Regular cardiac myocyte (primary cell): ENCODE results near the gene DEFB126. TPM values are rescaled to one million over a fixed set of nuclear protein-coding genes. Genes with fewer than 3 reads are reported as not detected.

Source experiments
- total RNA-seq: library from RNA; depleted of rRNA; stranded (reverse); fragments of >200 nt; gene quantifications from 2 replicates; pipeline ENCODE4 v1.2.3, GENCODE V29; 2014

DEFB126 gene, protein sequence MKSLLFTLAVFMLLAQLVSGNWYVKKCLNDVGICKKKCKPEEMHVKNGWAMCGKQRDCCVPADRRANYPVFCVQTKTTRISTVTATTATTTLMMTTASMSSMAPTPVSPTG
- total RNA-seq = not detected in 2 replicates

DNA sequence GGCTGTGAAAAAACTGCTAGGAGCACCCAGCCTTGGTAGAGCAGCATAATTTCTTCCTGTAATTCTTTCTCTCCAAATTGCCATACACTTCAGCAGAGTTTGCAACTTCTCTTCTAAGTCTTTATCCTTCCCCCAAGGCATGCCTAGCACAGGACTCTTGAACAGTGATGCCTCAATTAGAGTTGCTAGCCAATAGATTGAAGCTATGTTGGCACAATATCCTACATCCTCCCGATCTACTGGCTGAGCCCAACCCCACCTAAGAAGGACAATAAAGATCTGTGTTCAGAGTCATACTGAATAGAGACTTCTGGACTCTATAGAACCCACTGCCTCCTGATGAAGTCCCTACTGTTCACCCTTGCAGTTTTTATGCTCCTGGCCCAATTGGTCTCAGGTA, at the start of gene DEFB126:
Gene DEFB126 (plus strand): TSS at position 301 of the 400 bp plus-strand sequence. CDS start 39 bp downstream, at position 340.

DNA sequence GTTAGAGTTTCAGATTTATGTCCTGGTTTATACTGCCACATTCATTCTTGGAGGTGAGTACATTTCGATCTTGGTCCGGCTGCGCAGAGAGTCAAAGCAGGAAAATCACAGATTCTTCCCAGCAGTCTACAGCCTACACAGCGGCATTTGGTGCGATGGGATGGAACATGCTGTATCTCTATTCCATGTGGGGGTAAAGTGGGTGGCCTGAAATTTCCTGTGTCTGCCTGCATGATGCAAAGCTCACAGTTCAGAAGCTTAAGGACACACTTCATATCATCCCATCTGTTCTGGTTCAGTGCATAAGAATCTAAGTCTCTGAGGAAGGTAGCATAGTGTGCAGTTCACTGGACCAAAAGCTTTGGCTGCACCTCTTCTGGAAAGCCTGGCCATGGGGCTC, 14.8 kb downstream of the DEFB126 start, which contains the start of gene DEFB127:
Gene DEFB127 (plus strand): TSS at position 301 of the 400 bp plus-strand sequence. CDS start 91 bp downstream, at position 392.

DNA sequence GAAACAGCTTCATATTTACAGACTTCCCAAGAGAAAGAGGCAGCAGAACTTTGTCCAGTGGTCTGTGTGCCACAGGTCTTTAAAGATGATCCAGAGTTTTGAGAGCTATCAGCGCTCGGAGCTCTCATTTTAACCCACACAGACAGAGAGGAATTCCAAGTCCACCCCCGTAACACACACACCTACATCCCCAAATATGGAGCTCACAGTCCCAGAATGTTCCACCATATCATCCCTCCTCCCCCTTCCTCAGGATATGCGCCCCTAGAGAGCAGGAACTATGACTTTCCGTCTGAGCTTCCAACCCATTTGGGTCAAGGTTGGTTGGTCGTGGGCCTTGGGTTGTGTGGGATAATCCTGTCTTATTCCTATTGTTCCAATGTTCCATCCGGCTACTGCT, 47.2 kb downstream of the DEFB126 start, which contains the start of gene DEFB128:
Gene DEFB128 (minus strand): TSS at position 101 of the 400 bp plus-strand sequence. CDS start 88 bp downstream, at position 13.

Other genes starting within 250 kb of the DEFB126 start
- gene DEFB125, start 54.9 kb upstream of the DEFB126 start, total RNA-seq = not detected in 2 replicates
- not detected in 2 replicates for gene DEFB127, start 14.9 kb downstream of the DEFB126 start, total RNA-seq
- not detected in 2 replicates for gene DEFB128, start 47.1 kb downstream of the DEFB126 start, total RNA-seq
- not detected in 2 replicates for gene DEFB129, start 84.7 kb downstream of the DEFB126 start, total RNA-seq
- not detected in 2 replicates for gene DEFB132, start 115.1 kb downstream of the DEFB126 start, total RNA-seq
- gene C20orf96, start 148.2 kb downstream of the DEFB126 start, total RNA-seq = 1.2 and 2.0 TPM in 2 replicates
- 8.5 and 18.0 TPM in 2 replicates for gene ZCCHC3, start 155.0 kb downstream of the DEFB126 start, total RNA-seq
- gene SOX12, start 183.0 kb downstream of the DEFB126 start, total RNA-seq = 2.8 and 3.6 TPM in 2 replicates
- gene NRSN2, start 204.5 kb downstream of the DEFB126 start, total RNA-seq = 23.8 and 31.0 TPM in 2 replicates
- gene TRIB3, start 238.2 kb downstream of the DEFB126 start, total RNA-seq = 16.9 and 41.4 TPM in 2 replicates